Measurements from ENCODE around the gene TMCC1. TPM values are rescaled to one million over a fixed set of nuclear protein-coding genes. Genes with fewer than 3 reads are reported as not detected.

The TMCC1 gene
- total and polyA plus RNA-seq, 10 of the 15 experiments (the other 5 are each of a cell fraction or from before 2014, with no cell fraction given), result 2.3 to 21.1 (median 8.4) TPM

GRCh38 chr3:129605203-129605921, 288.1 kb downstream of the TMCC1 start:
- H3K9me3 ChIP-seq (replicated peaks; ENCODE audit: control insufficient read depth, insufficient read depth, low read length), result no peaks in the 10 kb centered on the region
- H3K9ac ChIP-seq (ENCODE audit: control insufficient read depth, insufficient read depth, low read length), result no peak overlapping the region
- no peak for DNase-seq (ENCODE audit: low read depth, low spot score)
- H3K4me2 ChIP-seq (ENCODE audit: control insufficient read depth, insufficient read depth), result peak overlapping the region; percentile 54; the same call in 1 of the 2 replicates
- in situ Hi-C loops (cut with MboI), result no loop called here
- no peak overlapping the region for H2AFZ ChIP-seq (ENCODE audit: control insufficient read depth, low read depth, low read length)
- H4K20me1 ChIP-seq (ENCODE audit: control insufficient read depth, insufficient read depth), result no peaks in the 10 kb centered on the region
- H3K4me3 ChIP-seq, result no peak overlapping the region; the same call in 1 of the 2 replicates
- BruUV-seq (replicated peaks), result no TSS peak
- H3K27me3 ChIP-seq (replicated peaks in 1 of 2; ENCODE audit: control insufficient read depth in 2 of 2, insufficient read depth in 2 of 2, low read length in 1 of 2), result peaks cover 8 to 12% of the 10 kb centered on the region in 2 experiments; a peak in 3 of 4 replicates
- ChIA-PET RAD21 (ENCODE audit: unreplicated experiment) (no interaction called here), CTCF (interaction anchor here (0.9 kb wide), 1 partner anchor 115 kb away, joined by 3 read pairs; no protein-coding TSS in a partner anchor), POLR2A (no interaction called here), SMC1A (ENCODE audit: uncharacterized antibody, unreplicated experiment) (no interaction called here)
- no peaks in the 10 kb centered on the region for H3K36me3 ChIP-seq (ENCODE audit: control insufficient read depth in 2 of 2, insufficient read depth in 2 of 2, low read length in 1 of 2)
- H3K27ac ChIP-seq (ENCODE audit: control insufficient read depth, insufficient read depth), result no peak overlapping the region
- peak; percentile 49 for ATAC-seq
- TF ChIP-seq HDAC2 (IDR thresholded peaks at IDR 0.05) (no peak), SIX5 (IDR thresholded peaks at IDR 0.05; ENCODE audit: low read depth, low read length, severe bottlenecking) (no peak), HDAC6 (IDR thresholded peaks at IDR 0.05; ENCODE audit: unreplicated experiment) (peak; percentile 93), SUZ12 (IDR thresholded peaks at IDR 0.05; ENCODE audit: unreplicated experiment) (peak; percentile 100), EED (IDR thresholded peaks at IDR 0.05; ENCODE audit: low read depth) (0 out of 2 replicates have a peak, but pooled peaks have one; percentile 19)
- no peaks in the 10 kb centered on the region for H3K4me1 ChIP-seq (ENCODE audit: control insufficient read depth, insufficient read depth, low read length)
- H3K79me2 ChIP-seq (ENCODE audit: control insufficient read depth, insufficient read depth, low read length), result no peaks in the 10 kb centered on the region
- WGBS (ENCODE audit: insufficient coverage, insufficient replicate concordance, low lambda C conversion rate, missing lambda C conversion rate), result 13% methylated on average over 78 of the region's 98 CpGs
- FAIRE-seq, result no peak
- intact Hi-C loops (cut with micrococcal nuclease; ENCODE audit: unreplicated experiment), result no loop called here

GRCh38 chr3:129604767-129605166, 288.7 kb downstream of the TMCC1 start:
- DNase-seq (ENCODE audit: low read depth, low spot score) (no peak), ATAC-seq (no peak), FAIRE-seq (no peak)
- POLR2A ChIA-PET, result no interaction called here
- WGBS (ENCODE audit: insufficient coverage, insufficient replicate concordance, low lambda C conversion rate, missing lambda C conversion rate), result 51% methylated on average over 12 of the region's 12 CpGs
- no peaks in the 10 kb centered on the region for H3K4me1 ChIP-seq (ENCODE audit: control insufficient read depth, insufficient read depth, low read length)
- H3K27ac ChIP-seq (ENCODE audit: control insufficient read depth, insufficient read depth), result no peak overlapping the region
- H2AFZ ChIP-seq (ENCODE audit: control insufficient read depth, low read depth, low read length), result no peak overlapping the region
- no peak overlapping the region for H3K4me3 ChIP-seq
- no peaks in the 10 kb centered on the region for H4K20me1 ChIP-seq (ENCODE audit: control insufficient read depth, insufficient read depth)
- SMC1A ChIA-PET (ENCODE audit: uncharacterized antibody, unreplicated experiment), result no interaction called here
- H3K27me3 ChIP-seq (replicated peaks in 1 of 2; ENCODE audit: control insufficient read depth in 2 of 2, insufficient read depth in 2 of 2, low read length in 1 of 2), result peaks cover 8 to 12% of the 10 kb centered on the region in 2 experiments; a peak in 3 of 4 replicates
- no TSS peak for BruUV-seq (replicated peaks)
- H3K79me2 ChIP-seq (ENCODE audit: control insufficient read depth, insufficient read depth, low read length), result no peaks in the 10 kb centered on the region
- no peak for TF ChIP-seq POLR2AphosphoS5 (IDR thresholded peaks at IDR 0.05; ENCODE audit: low read length)
- no peak for TF ChIP-seq NBN (IDR thresholded peaks at IDR 0.05)
- no peak for TF ChIP-seq NKRF (conservative IDR thresholded peaks at IDR 0.05)
- no peak for TF ChIP-seq CUX1 (IDR thresholded peaks at IDR 0.05; ENCODE audit: insufficient replicate concordance, low read depth, low read length)
- no peak for TF ChIP-seq MTA2 (IDR thresholded peaks at IDR 0.05; ENCODE audit: low read depth)
- no peak for TF ChIP-seq SUZ12 (IDR thresholded peaks at IDR 0.05; ENCODE audit: unreplicated experiment)
- no peak overlapping the region for H3K9ac ChIP-seq (ENCODE audit: control insufficient read depth, insufficient read depth, low read length)
- RAD21 ChIA-PET (ENCODE audit: unreplicated experiment), result no interaction called here
- in situ Hi-C loops (cut with MboI), result no loop called here
- CTCF ChIA-PET, result no interaction called here
- H3K36me3 ChIP-seq (ENCODE audit: control insufficient read depth in 2 of 2, insufficient read depth in 2 of 2, low read length in 1 of 2), result no peaks in the 10 kb centered on the region
- intact Hi-C loops (cut with micrococcal nuclease; ENCODE audit: unreplicated experiment), result no loop called here
- no peak overlapping the region for H3K4me2 ChIP-seq (ENCODE audit: control insufficient read depth, insufficient read depth)
- H3K9me3 ChIP-seq (replicated peaks; ENCODE audit: control insufficient read depth, insufficient read depth, low read length), result no peaks in the 10 kb centered on the region

All from GM12878 (cell line).